GM12865 (cell line): ENCODE measurements around the gene CCDC178.

Experiments
- DNase-seq: peaks from one replicate; pipeline ENCODE4 v3.0.0; 2010; ENCODE audit warnings: low read depth
- H3K4me3 ChIP-seq: 2 replicates; pipeline ENCODE4 v1.5.1; 2011; ENCODE audit warnings: mild to moderate bottlenecking, low read depth, low read length, control low read depth
- CTCF ChIP-seq: IDR thresholded peaks from 2 replicates; pipeline ENCODE4 v1.5.1; 2011; ENCODE audit warnings: low read length, control low read depth, low read depth, inconsistent platforms; ENCODE audit not compliant: insufficient read depth; ENCODE audit errors: missing control alignments

Gene CCDC178

GRCh38 chr18:32920796-32921787 lies 519.4 kb downstream of the CCDC178 start:
- no peak for DNase-seq
- no peak overlapping the region for H3K4me3 ChIP-seq
- TF ChIP-seq CTCF, result no peak

- H3K4me3 ChIP-seq, result no peak overlapping the region
- peak; percentile 63 for TF ChIP-seq CTCF
- peak; percentile 63 for DNase-seq
Measured at GRCh38 chr18:32919799-32920198, 520.7 kb downstream of the CCDC178 start.

GRCh38 chr18:32918692-32919250 lies 521.8 kb downstream of the CCDC178 start:
- no peak overlapping the region for H3K4me3 ChIP-seq
- no peak for DNase-seq
- TF ChIP-seq CTCF, result no peak

GRCh38 chr18:32915516-32915915 lies 525.0 kb downstream of the CCDC178 start:
- no peak for DNase-seq
- no peak for TF ChIP-seq CTCF
- H3K4me3 ChIP-seq, result no peak overlapping the region

GRCh38 chr18:32911660-32912284 lies 528.7 kb downstream of the CCDC178 start:
- no peak overlapping the region for H3K4me3 ChIP-seq
- no peak for DNase-seq
- TF ChIP-seq CTCF, result no peak

GRCh38 chr18:32910694-32911296 lies 529.7 kb downstream of the CCDC178 start:
- DNase-seq, result no peak
- no peak for TF ChIP-seq CTCF
- H3K4me3 ChIP-seq, result no peak overlapping the region
